PC-9 (cell line): ENCODE results near the gene SIGLEC12. TPM values are rescaled to one million over a fixed set of nuclear protein-coding genes. Genes with fewer than 3 reads are reported as not detected.

Experiments used
- BruUV-seq: library from RNA; stranded (reverse); fragments of 400-500 nt; replicated peaks from 2 replicates; lab custom pipeline; 2021; lab: Mats Ljungman, UMichigan
- CTCF ChIA-PET: fragments of 300-600 bp; sonication (Branson Sonifier 250); formaldehyde crosslinking; loops from one replicate; lab custom pipeline; 2022; ENCODE audit warnings: antibody characterized with exemption; lab: Charles Lee
- POLR2A ChIA-PET: fragments of 300-600 bp; sonication (Branson Sonifier 250); formaldehyde crosslinking; loops from one replicate; lab custom pipeline; 2022; ENCODE audit warnings: antibody characterized with exemption; ENCODE audit not compliant: unreplicated experiment; lab: Charles Lee
- DNase-seq, 2 experiments: peaks; one replicate each; pipeline versions ENCODE4 v3.0.0 to v3.0.0-alpha.2; 2015 to 2022; ENCODE audit warnings: mixed read lengths in 1 of 2
- H2AFZ ChIP-seq: fragments of 200-600 bp; sonication (generic); 2 replicates; pipeline ENCODE4 v1.8.1; 2017; ENCODE audit warnings: antibody characterized with exemption
- H3F3A ChIP-seq: fragments of 200-600 bp; sonication (generic); 2 replicates; pipeline ENCODE4 v1.8.1; 2017; ENCODE audit warnings: antibody characterized with exemption, mild to moderate bottlenecking, low read depth; ENCODE audit not compliant: insufficient read depth
- H3K27ac ChIP-seq: fragments of 200-600 bp; sonication (generic); 2 replicates; pipeline ENCODE4 v1.6.1; 2016; ENCODE audit warnings: mixed run types
- H3K27me3 ChIP-seq: fragments of 200-600 bp; sonication (generic); 2 replicates; pipeline ENCODE4 v1.6.1; 2016; ENCODE audit warnings: low read depth, mixed run types; ENCODE audit not compliant: insufficient read depth
- H3K36me3 ChIP-seq: fragments of 200-600 bp; sonication (generic); 2 replicates; pipeline ENCODE4 v1.6.1; 2016; ENCODE audit warnings: low read depth, mixed run types
- H3K4me1 ChIP-seq: fragments of 200-600 bp; sonication (generic); replicated peaks from 2 replicates; pipeline ENCODE4 v1.6.1; 2016; ENCODE audit warnings: mixed run types; ENCODE audit not compliant: insufficient read depth
- H3K4me2 ChIP-seq: fragments of 200-600 bp; sonication (generic); 2 replicates; pipeline ENCODE4 v1.6.1; 2017; ENCODE audit warnings: mixed run types
- H3K4me3 ChIP-seq: fragments of 200-600 bp; sonication (generic); 2 replicates; pipeline ENCODE4 v1.6.1; 2016; ENCODE audit warnings: mixed run types
- H3K79me2 ChIP-seq: fragments of 200-600 bp; sonication (generic); 2 replicates; pipeline ENCODE4 v1.6.1; 2017; ENCODE audit warnings: low read depth, mixed run types
- H3K9me2 ChIP-seq: fragments of 200-600 bp; sonication (generic); 2 replicates; pipeline ENCODE4 v1.8.1; 2017; ENCODE audit warnings: mild to moderate bottlenecking; ENCODE audit not compliant: insufficient read depth
- H3K9me3 ChIP-seq: fragments of 200-600 bp; sonication (generic); 2 replicates; pipeline ENCODE4 v1.8.1; 2016; ENCODE audit warnings: low read depth; ENCODE audit not compliant: insufficient read depth
- H4K20me1 ChIP-seq: fragments of 200-600 bp; sonication (generic); 2 replicates; pipeline ENCODE4 v1.8.1; 2017; ENCODE audit not compliant: insufficient read depth
- EZH2 ChIP-seq: fragments of 200-600 bp; sonication (generic); IDR thresholded peaks from 2 replicates; pipeline ENCODE4 v1.8.0; 2017; ENCODE audit warnings: antibody characterized with exemption, low read depth
- intact Hi-C: fragments of 100-400 bp; cut with micrococcal nuclease; formaldehyde crosslinking; loops from one replicate; pipeline ENCODE4 v1.10.0; 2022; ENCODE audit not compliant: unreplicated experiment
- total RNA-seq: library from RNA; stranded (reverse); gene quantifications from 2 replicates; pipeline ENCODE4 v1.2.3, GENCODE V29; 2021
- TF ChIP-seq, protein P1 (sequence below): fragments of 200-600 bp; sonication (generic); conservative IDR thresholded peaks from 2 replicates; pipeline ENCODE4 v1.6.1; 2017; ENCODE audit warnings: mixed run types, antibody characterized with exemption, mild to moderate bottlenecking, moderate library complexity

SIGLEC12 gene
- total RNA-seq, 1 experiment from 2014 or later, result not detected

DNA sequence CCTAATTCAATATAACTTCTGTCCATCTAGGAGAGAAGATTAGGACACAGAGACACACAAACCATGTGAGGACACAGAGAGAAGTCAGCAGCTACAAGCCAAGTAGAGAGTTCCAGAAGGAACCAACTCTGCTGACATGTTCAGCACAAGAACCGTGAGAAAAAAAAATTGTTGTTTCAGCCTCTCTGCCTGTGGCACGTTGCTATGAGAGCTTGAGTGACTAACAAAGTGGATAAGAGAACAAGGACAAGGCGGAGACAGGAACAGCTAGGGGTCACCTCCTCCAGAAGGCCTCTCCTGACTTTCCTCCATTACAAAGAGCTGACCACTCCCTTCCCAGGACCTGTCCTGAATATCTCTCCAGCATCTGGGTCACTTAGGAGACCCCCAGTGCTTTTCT lies 5.6 kb upstream of the SIGLEC12 start:
- Histone ChIP-seq H3F3A (no peaks in the 10 kb centered on the region), H2AFZ (no peak overlapping the region), H3K36me3 (no peaks in the 10 kb centered on the region), H3K27me3 (peaks cover 46% of the 10 kb centered on the region), H4K20me1 (no peaks in the 10 kb centered on the region), H3K4me1 (no peaks in the 10 kb centered on the region), H3K79me2 (no peaks in the 10 kb centered on the region), H3K9me2 (no peaks in the 10 kb centered on the region), H3K4me3 (no peak overlapping the region), H3K27ac (no peak overlapping the region), H3K4me2 (no peak overlapping the region), H3K9me3 (no peaks in the 10 kb centered on the region)
- TF ChIP-seq EZH2, result no peak
- TF ChIP-seq, protein P1, sequence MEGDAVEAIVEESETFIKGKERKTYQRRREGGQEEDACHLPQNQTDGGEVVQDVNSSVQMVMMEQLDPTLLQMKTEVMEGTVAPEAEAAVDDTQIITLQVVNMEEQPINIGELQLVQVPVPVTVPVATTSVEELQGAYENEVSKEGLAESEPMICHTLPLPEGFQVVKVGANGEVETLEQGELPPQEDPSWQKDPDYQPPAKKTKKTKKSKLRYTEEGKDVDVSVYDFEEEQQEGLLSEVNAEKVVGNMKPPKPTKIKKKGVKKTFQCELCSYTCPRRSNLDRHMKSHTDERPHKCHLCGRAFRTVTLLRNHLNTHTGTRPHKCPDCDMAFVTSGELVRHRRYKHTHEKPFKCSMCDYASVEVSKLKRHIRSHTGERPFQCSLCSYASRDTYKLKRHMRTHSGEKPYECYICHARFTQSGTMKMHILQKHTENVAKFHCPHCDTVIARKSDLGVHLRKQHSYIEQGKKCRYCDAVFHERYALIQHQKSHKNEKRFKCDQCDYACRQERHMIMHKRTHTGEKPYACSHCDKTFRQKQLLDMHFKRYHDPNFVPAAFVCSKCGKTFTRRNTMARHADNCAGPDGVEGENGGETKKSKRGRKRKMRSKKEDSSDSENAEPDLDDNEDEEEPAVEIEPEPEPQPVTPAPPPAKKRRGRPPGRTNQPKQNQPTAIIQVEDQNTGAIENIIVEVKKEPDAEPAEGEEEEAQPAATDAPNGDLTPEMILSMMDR, result no peak
- no TSS peak for BruUV-seq
- POLR2A ChIA-PET, result no interaction called here
- DNase-seq, result no peak
- CTCF ChIA-PET, result no interaction called here
- intact Hi-C loops, result no loop called here

DNA sequence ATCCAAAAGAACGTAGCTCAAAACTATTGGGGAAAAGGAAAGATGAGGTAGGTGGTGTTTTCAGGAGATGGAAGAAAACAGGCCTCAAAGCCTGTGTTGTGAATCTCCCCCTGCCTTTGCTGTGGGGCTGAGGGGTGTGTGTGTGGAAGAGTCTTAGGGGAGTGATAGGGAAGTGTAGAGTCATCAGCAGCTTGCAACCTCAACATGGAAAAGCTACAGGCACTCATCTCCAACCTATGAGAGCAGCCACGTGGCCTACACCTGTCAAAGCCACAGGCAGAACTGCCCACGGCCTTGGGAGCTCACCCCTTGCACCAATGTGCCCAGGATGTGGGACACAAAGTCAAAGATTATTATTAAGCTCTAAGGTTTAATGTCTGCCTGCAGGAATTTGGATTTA lies 4.3 kb upstream of the SIGLEC12 start:
- intact Hi-C loops, result no loop called here
- CTCF ChIA-PET, result no interaction called here
- Histone ChIP-seq H3K4me3 (no peak overlapping the region), H3K4me2 (no peak overlapping the region), H3K9me2 (no peaks in the 10 kb centered on the region), H3F3A (no peaks in the 10 kb centered on the region), H3K79me2 (no peaks in the 10 kb centered on the region), H2AFZ (no peak overlapping the region), H3K27me3 (peaks cover 54% of the 10 kb centered on the region), H4K20me1 (no peaks in the 10 kb centered on the region), H3K4me1 (no peaks in the 10 kb centered on the region), H3K27ac (no peak overlapping the region), H3K36me3 (no peaks in the 10 kb centered on the region), H3K9me3 (no peaks in the 10 kb centered on the region)
- BruUV-seq, result no TSS peak
- no peak for TF ChIP-seq EZH2
- TF ChIP-seq, protein P1, result no peak
- DNase-seq, result no peak
- POLR2A ChIA-PET, result no interaction called here

DNA sequence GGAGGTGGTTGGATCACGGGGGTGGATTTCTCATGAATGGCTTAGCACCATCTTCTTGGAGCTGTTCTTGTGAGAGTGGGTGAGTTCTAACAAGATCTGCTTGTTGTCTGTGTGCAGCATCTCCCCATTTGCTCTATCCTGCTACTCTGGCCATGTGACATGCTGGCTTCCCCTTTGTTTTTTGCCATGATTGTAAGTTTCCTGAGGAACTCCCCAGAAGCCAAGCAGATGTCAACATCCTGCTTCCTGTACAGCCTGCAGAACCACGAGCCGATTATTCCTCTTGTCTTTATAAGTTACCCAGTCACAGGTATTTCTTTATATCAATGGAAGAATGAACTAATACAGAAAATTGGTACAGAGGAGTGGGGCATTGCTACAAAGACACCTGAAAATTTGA lies 2.3 kb upstream of the SIGLEC12 start:
- no TSS peak for BruUV-seq
- intact Hi-C loops, result no loop called here
- Histone ChIP-seq H3K4me2 (no peak overlapping the region), H3K27me3 (peaks cover 61% of the 10 kb centered on the region), H2AFZ (no peak overlapping the region), H3F3A (no peaks in the 10 kb centered on the region), H3K9me3 (no peaks in the 10 kb centered on the region), H3K9me2 (no peaks in the 10 kb centered on the region), H3K27ac (no peak overlapping the region), H3K4me3 (no peak overlapping the region), H3K36me3 (no peaks in the 10 kb centered on the region), H3K79me2 (no peaks in the 10 kb centered on the region), H3K4me1 (no peaks in the 10 kb centered on the region), H4K20me1 (no peaks in the 10 kb centered on the region)
- TF ChIP-seq, protein P1, result no peak
- no peak for TF ChIP-seq EZH2
- CTCF ChIA-PET, result no interaction called here
- POLR2A ChIA-PET, result no interaction called here
- no peak for DNase-seq
